ENCODE results near the gene BRINP3. TPM values are rescaled to one million over a fixed set of nuclear protein-coding genes. Genes with fewer than 3 reads are reported as not detected.

The BRINP3 gene
- total RNA-seq, 1 donor from 2014 or later = 2.2 TPM

GRCh38 chr1:190274721-190275120 is 202.9 kb downstream of the BRINP3 start:
- TF ChIP-seq, protein P1, sequence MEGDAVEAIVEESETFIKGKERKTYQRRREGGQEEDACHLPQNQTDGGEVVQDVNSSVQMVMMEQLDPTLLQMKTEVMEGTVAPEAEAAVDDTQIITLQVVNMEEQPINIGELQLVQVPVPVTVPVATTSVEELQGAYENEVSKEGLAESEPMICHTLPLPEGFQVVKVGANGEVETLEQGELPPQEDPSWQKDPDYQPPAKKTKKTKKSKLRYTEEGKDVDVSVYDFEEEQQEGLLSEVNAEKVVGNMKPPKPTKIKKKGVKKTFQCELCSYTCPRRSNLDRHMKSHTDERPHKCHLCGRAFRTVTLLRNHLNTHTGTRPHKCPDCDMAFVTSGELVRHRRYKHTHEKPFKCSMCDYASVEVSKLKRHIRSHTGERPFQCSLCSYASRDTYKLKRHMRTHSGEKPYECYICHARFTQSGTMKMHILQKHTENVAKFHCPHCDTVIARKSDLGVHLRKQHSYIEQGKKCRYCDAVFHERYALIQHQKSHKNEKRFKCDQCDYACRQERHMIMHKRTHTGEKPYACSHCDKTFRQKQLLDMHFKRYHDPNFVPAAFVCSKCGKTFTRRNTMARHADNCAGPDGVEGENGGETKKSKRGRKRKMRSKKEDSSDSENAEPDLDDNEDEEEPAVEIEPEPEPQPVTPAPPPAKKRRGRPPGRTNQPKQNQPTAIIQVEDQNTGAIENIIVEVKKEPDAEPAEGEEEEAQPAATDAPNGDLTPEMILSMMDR (IDR thresholded peaks at IDR 0.05; ENCODE audit: unreplicated experiment) = no peak
- DNase-seq (ENCODE audit: low spot score) = no peak
- Mint-ChIP-seq H3K4me1 (ENCODE audit: unreplicated experiment) (peaks cover 3% of the 10 kb centered on the region), H3K36me3 (ENCODE audit: low read depth, unreplicated experiment) (no peaks in the 10 kb centered on the region), H3K27me3 (ENCODE audit: unreplicated experiment) (no peaks in the 10 kb centered on the region), H3K9me3 (ENCODE audit: unreplicated experiment) (no peaks in the 10 kb centered on the region), H3K27ac (ENCODE audit: unreplicated experiment) (no peak overlapping the region), H3K4me3 (ENCODE audit: unreplicated experiment) (no peak overlapping the region)

DNA sequence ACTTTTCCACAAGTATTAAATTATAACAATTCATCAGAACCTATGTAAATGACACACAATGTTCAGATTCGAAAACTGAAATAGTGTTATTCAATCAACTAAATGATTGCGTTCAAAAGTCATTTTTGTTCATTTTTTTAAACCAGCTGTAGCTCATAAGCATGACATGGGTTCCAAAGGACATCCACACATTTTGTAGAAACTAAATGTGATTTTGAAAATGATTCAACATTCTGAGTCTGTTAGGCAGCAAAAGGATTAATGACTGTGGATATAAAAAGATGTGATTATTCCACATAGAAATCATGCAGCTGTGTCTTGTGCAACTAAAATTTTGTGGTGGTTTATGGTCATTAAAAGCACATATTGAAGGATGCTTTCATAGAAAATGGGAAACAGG is 204.5 kb downstream of the BRINP3 start:
- no peak for DNase-seq (ENCODE audit: low spot score)
- Mint-ChIP-seq H3K27me3 (ENCODE audit: unreplicated experiment) (no peaks in the 10 kb centered on the region), H3K36me3 (ENCODE audit: low read depth, unreplicated experiment) (no peaks in the 10 kb centered on the region), H3K4me1 (ENCODE audit: unreplicated experiment) (peaks cover 3% of the 10 kb centered on the region), H3K9me3 (ENCODE audit: unreplicated experiment) (no peaks in the 10 kb centered on the region), H3K27ac (ENCODE audit: unreplicated experiment) (no peak overlapping the region), H3K4me3 (ENCODE audit: unreplicated experiment) (no peak overlapping the region)
- TF ChIP-seq, protein P1 (IDR thresholded peaks at IDR 0.05; ENCODE audit: unreplicated experiment) = no peak

DNA sequence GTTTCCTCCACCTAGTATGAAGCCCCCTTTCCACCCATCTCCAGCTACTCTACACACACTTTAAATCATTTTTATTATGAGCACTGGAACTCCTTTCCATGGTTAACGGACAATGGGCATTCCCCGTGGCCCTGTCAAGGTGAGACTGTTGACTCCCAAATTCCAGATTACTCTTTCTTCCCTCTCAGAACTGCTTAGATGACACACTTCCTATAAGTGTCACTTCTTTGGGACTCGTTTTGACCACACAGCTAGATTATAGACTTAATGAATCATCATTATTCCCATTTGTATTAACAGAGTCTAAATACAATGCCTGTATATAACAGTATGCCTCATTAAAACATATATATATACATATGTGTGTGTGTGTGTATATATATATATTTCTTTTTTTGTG is 215.1 kb downstream of the BRINP3 start:
- H3K4me3 Mint-ChIP-seq (ENCODE audit: unreplicated experiment) = no peak overlapping the region
- DNase-seq (ENCODE audit: low spot score) = no peak
- no peaks in the 10 kb centered on the region for H3K9me3 Mint-ChIP-seq (ENCODE audit: unreplicated experiment)
- H3K36me3 Mint-ChIP-seq (ENCODE audit: low read depth, unreplicated experiment) = no peaks in the 10 kb centered on the region
- TF ChIP-seq, protein P1 (IDR thresholded peaks at IDR 0.05; ENCODE audit: unreplicated experiment) = no peak
- H3K4me1 Mint-ChIP-seq (ENCODE audit: unreplicated experiment) = peaks cover 4% of the 10 kb centered on the region
- H3K27ac Mint-ChIP-seq (ENCODE audit: unreplicated experiment) = no peak overlapping the region
- peaks cover 3% of the 10 kb centered on the region for H3K27me3 Mint-ChIP-seq (ENCODE audit: unreplicated experiment)

DNA sequence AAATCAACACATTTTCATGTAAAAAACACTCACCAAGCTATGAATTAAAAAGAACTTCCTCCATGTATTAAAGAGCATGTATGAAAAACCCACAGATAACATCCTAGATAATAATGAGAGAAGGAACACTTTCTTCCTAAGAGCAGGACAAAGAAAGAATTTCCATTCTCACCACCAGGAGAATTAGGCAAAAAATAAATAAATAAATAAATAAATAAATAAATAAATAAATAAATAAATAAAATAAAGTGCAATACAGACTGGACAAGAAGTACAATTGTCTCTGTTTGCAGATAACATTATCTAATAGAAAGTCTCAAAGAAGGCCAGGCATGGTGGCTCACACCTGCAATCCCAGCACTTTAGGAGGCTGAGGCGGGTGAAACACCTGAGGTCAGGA is 218.2 kb downstream of the BRINP3 start:
- DNase-seq (ENCODE audit: low spot score) = no peak
- Mint-ChIP-seq H3K9me3 (ENCODE audit: unreplicated experiment) (no peaks in the 10 kb centered on the region), H3K4me1 (ENCODE audit: unreplicated experiment) (peaks cover 4% of the 10 kb centered on the region), H3K4me3 (ENCODE audit: unreplicated experiment) (no peak overlapping the region), H3K27me3 (ENCODE audit: unreplicated experiment) (peaks cover 3% of the 10 kb centered on the region), H3K36me3 (ENCODE audit: low read depth, unreplicated experiment) (no peaks in the 10 kb centered on the region), H3K27ac (ENCODE audit: unreplicated experiment) (no peak overlapping the region)
- TF ChIP-seq, protein P1 (IDR thresholded peaks at IDR 0.05; ENCODE audit: unreplicated experiment) = no peak

GRCh38 chr1:190258003-190258402 is 219.7 kb downstream of the BRINP3 start:
- no peak for DNase-seq (ENCODE audit: low spot score)
- TF ChIP-seq, protein P1 (IDR thresholded peaks at IDR 0.05; ENCODE audit: unreplicated experiment) = no peak
- H3K27me3 Mint-ChIP-seq (ENCODE audit: unreplicated experiment) = peaks cover 3% of the 10 kb centered on the region
- no peak overlapping the region for H3K27ac Mint-ChIP-seq (ENCODE audit: unreplicated experiment)
- no peaks in the 10 kb centered on the region for H3K9me3 Mint-ChIP-seq (ENCODE audit: unreplicated experiment)
- H3K4me3 Mint-ChIP-seq (ENCODE audit: unreplicated experiment) = no peak overlapping the region
- peaks cover 4% of the 10 kb centered on the region for H3K4me1 Mint-ChIP-seq (ENCODE audit: unreplicated experiment)
- no peaks in the 10 kb centered on the region for H3K36me3 Mint-ChIP-seq (ENCODE audit: low read depth, unreplicated experiment)
